ENCODE measurements around the gene ADGRA1.
"Not testable (repeated sequence)": the region's sequence is repeated elsewhere in the genome, so short reads cannot be mapped to it uniquely, and the experiment has no call there.

The ADGRA1 gene

GRCh38 chr10:133109711-133110110 lies 22.0 kb downstream of the ADGRA1 start:
- no peak overlapping the region for H3K4me3 ChIP-seq (ENCODE audit: low read depth, low read length)

DNA sequence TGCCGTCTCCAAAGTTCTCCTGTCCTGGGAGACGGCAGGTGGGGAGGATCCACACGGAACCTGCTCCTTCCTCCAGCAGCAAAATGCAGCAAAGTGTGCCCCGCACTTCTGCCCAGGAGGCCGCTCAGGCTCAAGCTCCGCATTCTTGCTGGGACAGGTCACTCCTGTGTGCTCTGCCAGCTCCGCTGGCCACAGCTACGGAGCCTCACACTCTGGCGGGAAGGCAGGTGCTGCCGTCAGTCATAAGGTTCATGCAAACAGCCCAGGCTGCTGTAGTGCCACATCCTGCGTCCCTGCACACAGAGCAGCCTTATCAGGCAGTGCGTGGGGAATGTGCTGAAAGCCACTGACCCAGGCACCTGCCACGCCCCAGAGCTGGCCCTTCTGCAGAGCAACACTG lies 22.4 kb downstream of the ADGRA1 start:
- no peak overlapping the region for H3K4me3 ChIP-seq (ENCODE audit: low read depth, low read length)

GRCh38 chr10:133110609-133111275 lies 23.0 kb downstream of the ADGRA1 start:
- no peak overlapping the region for H3K4me3 ChIP-seq (ENCODE audit: low read depth, low read length)

DNA sequence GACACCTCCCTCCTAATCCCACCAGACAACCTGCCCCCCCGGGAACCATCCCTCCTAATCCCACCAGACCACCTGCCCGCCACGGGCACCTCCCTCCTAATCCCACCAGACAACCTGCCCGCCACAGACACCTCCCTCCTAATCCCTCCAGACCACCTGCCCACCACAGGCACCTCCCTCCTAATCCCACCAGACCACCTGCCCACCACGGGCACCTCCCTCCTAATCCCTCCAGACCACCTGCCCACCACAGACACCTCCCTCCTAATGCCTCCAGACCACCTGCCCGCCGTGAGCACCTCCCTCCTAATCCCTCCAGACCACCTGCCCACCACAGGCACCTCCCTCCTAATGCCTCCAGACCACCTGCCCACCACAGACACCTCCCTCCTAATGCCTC lies 23.9 kb downstream of the ADGRA1 start:
- H3K4me3 ChIP-seq (ENCODE audit: low read depth, low read length): not testable (repeated sequence)

- H3K4me3 ChIP-seq (ENCODE audit: low read depth, low read length): no peak overlapping the region
These were observed 25.6 kb downstream of the ADGRA1 start for GRCh38 chr10:133113146-133113830.

DNA sequence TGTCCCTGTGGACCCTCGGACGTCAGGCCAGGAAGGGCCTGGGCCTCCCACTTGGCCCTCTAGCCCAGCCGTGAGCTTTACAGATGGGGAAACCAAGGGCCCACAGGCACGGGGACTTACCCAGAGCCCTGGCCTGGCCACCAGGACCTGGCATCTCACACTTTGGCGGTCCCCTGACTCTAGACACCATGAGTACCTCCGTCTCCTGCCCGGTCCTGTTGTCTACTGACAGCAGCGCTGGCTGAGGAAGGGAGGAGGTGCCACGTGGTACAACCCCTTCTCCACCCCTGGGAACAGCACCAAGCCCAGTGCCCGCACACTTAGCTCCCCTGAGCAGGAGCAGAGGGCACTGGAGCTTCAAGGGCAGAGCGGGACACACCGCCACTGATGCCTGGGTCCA lies 26.1 kb downstream of the ADGRA1 start:
- no peak overlapping the region for H3K4me3 ChIP-seq (ENCODE audit: low read depth, low read length)

DNA sequence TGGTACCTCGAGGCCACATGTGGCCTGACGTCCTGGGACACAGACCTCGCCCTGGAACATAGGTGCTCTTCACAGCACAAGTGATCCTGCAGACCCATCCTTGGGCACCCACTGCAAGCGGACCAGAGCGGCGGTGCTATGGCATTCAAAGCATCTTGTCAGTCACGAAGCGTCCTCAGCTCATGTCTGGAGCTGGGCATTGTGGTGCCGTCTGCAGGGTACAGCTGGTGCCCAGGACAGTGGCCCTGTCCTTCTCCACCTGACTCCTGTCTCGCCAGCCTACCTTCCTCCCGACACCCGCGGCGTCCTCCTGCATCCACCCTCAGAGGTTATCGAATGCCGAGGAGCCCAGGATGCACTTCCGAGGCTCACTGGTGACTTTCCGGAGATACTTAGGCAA lies 26.5 kb downstream of the ADGRA1 start:
- no peak overlapping the region for H3K4me3 ChIP-seq (ENCODE audit: low read depth, low read length)

DNA sequence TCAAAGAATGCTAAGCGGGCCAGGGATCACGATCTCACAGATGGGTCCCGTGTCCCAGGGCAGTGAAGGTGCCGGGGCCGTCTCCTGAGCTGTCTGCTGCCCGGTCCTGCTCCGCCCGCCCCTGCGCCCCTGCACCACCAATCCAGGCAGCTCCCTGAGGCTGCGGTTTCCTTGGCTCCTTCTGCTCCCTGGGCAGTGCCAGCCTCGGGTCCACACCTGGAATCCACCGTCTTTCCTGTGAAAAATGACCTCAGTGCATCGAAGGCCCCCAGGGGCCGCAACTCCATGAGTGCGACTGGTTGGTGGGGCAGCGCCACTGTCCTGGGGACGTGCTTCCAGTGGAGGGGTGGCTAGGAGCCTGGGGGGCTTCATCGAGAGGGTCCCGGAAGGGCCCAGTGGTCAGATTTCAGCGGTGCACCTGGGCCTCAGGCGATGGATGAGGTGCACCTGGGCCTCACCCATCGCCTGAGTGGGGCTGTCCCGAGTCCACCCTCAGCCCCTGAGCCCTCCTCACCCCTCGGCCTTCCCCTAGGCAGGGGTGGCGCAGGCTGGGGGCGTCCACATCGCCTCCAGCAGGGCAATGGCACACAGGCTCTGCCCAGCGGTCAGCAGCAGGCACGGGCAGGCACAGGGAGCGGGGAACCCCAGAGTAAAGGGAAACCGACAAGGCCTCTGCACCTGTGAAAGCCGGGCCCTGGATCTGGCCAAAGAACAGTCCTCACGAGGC lies 27.2 kb downstream of the ADGRA1 start:
- H3K4me3 ChIP-seq (ENCODE audit: low read depth, low read length): no peak overlapping the region

DNA sequence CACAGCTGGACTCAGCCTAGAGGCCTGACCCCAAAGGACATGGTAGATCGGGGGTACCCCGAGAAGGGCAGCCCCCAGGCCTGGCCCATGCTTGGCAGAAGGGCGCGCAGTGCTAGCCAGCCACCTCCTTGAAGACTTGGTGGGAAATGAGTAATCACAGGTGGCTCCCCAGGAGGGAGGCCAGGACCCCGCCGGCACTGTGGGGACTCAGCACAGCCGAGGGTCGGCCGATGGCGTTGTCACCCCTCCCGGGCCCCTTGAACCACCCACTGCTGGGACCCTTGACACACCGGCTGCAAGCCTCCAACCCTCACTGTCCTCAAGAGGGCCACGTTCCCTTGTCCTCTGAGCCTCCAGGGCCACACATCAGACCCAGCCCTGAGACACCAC lies 27.7 kb downstream of the ADGRA1 start:
- no peak overlapping the region for H3K4me3 ChIP-seq (ENCODE audit: low read depth, low read length)

GRCh38 chr10:133115976-133116375 lies 28.3 kb downstream of the ADGRA1 start:
- H3K4me3 ChIP-seq (ENCODE audit: low read depth, low read length): no peak overlapping the region

- no peak overlapping the region for H3K4me3 ChIP-seq (ENCODE audit: low read depth, low read length)
These were observed 28.7 kb downstream of the ADGRA1 start for GRCh38 chr10:133116455-133116854.

DNA sequence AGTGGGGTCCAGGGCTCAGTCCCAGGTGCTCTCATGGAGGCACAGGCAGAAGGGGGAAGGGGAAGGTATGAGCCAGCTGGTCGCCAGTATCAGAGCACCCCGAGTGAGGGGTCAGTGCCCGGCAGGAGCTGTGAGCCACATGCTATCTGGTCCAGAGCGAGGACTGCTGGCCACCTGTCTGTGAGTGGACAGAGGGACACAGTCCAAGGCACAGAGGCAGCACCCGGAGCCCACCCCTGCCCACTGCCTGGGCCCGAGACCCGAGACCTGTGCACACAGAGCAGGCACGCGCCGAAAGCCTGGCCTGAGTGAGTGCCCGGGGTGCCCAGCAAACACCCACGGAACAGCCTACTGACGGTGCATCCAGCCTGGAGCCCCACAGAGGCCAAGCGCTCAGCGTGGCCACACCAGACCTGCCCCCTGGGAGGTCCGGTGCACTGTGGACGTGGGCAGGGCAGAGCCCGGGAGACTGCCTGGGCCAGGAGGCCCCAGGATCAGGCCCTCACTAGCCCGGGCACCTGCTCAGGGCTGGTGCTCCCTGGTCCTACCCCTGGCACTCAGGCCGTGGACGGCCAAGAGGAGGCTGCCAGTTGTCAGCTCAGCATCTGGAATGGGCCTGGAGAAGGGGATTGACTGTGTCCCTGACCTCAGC lies 29.4 kb downstream of the ADGRA1 start:
- no peak overlapping the region for H3K4me3 ChIP-seq (ENCODE audit: low read depth, low read length)

GRCh38 chr10:133117688-133118071 lies 30.0 kb downstream of the ADGRA1 start:
- no peak overlapping the region for H3K4me3 ChIP-seq (ENCODE audit: low read depth, low read length)

DNA sequence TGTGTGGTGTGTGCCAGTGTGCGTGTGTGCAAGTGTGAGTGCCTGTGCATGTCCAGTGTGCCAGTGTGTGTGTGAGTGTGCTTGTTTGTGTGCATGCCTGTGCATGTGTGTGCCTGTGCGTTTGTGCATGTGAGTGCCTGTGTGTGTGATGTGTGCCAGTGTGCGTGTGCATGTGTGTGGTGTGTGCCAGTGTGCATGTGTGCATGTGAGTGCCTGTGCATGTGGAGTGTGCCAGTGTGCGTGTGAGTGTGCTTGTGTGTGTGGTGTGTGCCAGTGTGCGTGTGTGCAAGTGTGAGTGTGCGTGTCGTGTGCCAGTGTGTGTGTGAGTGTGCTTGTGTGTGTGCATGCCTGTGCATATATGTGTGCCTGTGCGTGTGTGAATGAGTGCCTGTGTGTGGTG lies 33.8 kb downstream of the ADGRA1 start:
- no peak overlapping the region for H3K4me3 ChIP-seq (ENCODE audit: low read depth, low read length)

DNA sequence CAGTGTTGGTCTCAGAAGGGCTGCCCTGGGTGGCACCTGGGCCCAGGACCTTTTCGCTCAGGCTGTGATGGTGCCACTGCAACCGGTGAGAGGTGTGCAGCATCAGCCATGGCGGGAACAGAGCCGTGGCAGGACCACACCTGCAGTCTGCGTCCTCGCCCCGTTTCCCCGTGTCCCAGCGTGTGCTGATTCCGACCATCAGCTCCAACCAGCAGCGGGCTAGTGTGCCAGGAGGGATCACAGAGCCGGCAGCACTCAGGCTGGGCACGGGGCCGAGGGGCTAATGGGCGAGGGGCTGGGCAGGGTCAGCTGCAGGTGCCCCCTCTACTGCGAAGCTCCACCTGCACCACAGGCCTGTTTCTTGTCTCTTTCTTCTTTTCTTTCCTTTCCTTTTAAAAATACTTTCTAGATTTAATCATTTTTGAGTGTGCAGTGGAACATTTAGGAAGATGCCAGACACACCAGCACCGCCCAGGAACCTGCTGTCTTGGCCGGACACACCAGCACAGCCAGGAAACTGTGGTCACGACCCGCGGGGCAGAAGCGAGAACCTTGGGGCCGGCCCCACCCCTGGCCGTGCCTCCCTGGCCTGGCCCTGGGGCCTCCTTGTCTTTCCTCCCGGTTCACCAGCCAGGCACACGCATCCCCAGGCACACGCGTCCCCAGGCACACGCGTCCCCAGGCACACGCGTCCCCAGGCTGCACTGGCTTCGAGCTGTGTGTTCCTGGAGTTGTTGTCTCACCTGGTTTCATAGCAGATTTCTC lies 34.6 kb downstream of the ADGRA1 start:
- no peak overlapping the region for H3K4me3 ChIP-seq (ENCODE audit: low read depth, low read length)

DNA sequence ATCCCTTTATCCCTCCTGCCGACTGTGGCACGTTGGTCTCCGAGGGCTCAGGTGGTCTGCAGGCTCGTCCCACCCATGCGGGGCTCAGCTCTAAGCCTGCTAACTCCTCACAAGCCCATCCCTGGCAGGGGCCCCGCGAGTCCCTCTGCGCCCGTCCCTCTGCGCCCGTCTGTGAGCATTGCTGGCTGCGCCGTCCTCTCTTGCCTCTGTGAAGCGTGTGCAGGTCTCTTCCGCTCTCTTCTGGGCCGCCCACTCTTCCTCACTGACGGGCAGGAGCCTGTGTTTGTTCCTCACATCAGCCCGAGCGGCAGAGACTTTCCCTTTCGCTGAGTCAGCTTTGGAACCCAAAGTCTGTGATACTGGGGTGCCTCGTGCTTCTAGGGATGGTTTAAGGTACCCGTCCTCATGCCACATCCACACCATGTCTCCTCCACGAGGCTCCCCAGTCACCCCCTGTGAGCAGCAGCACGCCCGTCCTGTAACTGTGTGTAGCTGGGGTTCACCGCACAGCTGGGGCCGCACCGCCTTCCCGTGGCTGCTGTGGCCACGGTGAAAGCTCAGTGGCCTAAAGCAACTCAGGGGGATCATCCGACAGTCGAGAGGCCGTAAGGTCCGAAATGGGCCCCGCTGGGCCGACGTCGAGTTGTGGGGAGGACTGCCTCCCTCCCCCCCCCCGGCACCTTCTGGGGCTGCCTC lies 35.5 kb downstream of the ADGRA1 start:
- no peak overlapping the region for H3K4me3 ChIP-seq (ENCODE audit: low read depth, low read length)

GRCh38 chr10:133123746-133124356 lies 36.1 kb downstream of the ADGRA1 start:
- H3K4me3 ChIP-seq (ENCODE audit: low read depth, low read length): no peak overlapping the region

DNA sequence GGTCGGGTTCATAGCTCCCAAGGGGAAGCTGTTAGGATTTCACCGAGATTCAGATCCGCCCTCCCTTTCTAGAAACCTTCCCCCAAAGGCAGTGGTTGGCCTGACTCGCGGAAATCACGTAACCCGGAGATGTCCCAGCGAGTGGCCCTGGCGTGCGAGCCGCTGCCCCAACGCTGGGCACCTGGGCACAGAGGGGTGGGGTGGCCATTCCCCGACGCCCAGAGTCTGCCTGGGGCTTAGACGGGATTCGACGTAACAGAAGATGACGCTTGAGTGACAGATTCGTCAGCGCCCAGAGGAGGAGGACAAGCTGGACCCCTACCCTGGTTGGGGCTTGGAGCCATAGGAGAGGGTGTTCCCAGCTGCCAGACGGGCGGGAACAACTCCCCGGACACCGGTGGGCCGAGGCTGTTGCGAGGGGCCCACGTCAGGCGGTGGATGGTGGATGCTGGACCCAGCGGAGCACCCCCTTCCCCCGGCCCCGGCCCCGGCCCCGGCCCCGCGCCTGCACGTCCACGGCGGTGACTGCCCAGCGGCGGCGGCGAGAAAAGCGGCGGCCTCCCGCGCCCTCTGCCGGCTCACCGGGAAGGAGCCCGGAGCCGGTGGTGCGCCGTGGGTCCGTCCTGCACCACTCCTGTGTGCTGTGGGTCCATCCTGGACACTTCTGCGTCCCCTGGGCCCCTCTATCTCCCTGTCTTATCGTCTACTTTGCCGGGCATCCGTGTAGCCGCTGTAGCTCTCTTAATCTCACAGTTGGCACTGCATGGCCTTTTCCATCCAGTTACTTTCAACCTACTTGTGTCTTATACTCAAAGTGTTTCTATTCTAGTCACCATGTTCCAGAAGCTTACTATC lies 36.9 kb downstream of the ADGRA1 start:
- no peak overlapping the region for H3K4me3 ChIP-seq (ENCODE audit: low read depth, low read length)

DNA sequence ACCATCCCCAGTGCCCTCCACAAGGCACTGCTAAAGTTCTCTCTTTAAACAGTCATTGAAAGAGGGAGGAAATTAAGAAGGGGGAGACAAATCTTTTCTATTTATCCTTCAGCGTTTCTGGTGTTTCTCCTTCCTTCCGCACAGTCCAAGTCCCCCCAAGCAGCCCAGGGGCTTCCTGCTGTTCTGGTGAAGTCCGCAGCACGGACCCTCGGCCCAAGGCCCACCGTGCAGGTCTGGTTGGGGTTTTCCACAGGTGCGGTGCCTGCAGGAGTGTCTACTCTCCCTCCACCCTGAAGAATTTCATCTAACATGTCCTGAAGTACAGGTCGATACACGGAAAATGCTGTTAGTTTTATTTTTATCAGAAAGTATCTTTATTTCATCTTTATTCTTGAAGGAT lies 38.2 kb downstream of the ADGRA1 start:
- H3K4me3 ChIP-seq (ENCODE audit: low read depth, low read length): no peak overlapping the region
